ENCODE data around the gene ARHGAP27.

GRCh38 chr17:45386178-45386577, 46.5 kb downstream of the ARHGAP27 start:
- TF ChIP-seq SUZ12 (IDR thresholded peaks at IDR 0.05; ENCODE audit: extremely low read depth, insufficient read depth, insufficient read length) = no peak
- no peak for TF ChIP-seq ZNF274 (IDR thresholded peaks at IDR 0.05; ENCODE audit: low read depth, low read length)
